Activated CD4-positive, alpha-beta T cell treated with anti-CD3 and anti-CD28 coated beads, Interleukin-2, Interleukin-4, amounts not matched to agents 100 ng/mL and 50 ng/mL, durations not matched to agents 16 hours and 8 hours (primary cell): ENCODE data around the gene SULT1B1.
"Not testable (repeated sequence)": the region's sequence is repeated elsewhere in the genome, so short reads cannot be mapped to it uniquely, and the experiment has no call there.

Experiments used
- DNase-seq: peaks from one replicate; pipeline ENCODE4 v3.0.0-alpha.2; 2020; ENCODE audit warnings: low spot score

Gene SULT1B1

DNA sequence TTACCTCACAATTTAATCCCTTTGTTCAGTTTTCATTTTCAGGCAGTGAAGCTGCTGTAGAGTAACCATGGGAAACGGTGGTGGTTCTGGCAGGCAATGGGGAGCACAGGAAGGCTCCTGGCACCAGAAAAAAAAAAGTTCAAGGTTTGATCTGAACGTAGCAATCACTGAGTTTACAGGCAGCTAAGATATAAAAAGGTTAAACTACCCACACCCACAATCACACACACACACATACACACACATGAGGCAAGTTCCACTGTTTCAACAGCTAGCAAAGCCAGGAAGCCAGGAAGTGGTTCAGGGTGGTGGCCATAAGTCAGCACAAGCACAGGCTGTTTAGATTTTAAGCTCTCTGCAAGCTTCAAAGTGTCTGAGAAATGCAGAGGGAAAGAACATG, at the start of gene SULT1B1:
Gene SULT1B1, minus strand, starts transcription at position 166 of the 400 bp plus-strand sequence. CDS start 5,403 bp downstream, outside the sequence.
- peak; percentile 27 for DNase-seq

- no peak for DNase-seq
These were observed 40.2 kb upstream of the SULT1B1 start for GRCh38 chr4:69800599-69800998.

GRCh38 chr4:69799337-69799736, 38.9 kb upstream of the SULT1B1 start:
- no peak for DNase-seq

DNA sequence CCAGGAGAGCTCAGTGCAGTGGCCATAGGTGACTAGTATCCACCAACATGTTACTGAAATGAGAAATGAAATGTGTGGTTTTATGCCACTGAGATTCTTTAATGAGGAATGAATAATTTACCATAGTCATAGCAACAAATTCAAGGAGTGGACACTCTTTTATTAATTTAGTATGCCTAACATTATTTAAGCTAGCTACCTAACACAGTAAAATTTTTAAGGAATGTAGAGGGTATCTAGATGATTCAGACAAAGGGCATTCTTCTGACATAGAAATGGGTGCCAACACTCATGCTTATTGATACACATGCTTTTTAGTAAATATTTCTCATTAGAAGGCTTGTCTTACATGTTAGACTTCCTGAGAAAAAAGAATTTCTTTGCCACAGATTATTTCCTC, 33.3 kb upstream of the SULT1B1 start:
- DNase-seq = no peak

GRCh38 chr4:69787879-69788278, 27.5 kb upstream of the SULT1B1 start:
- no peak for DNase-seq

- no peak for DNase-seq
These were observed 26.1 kb upstream of the SULT1B1 start for GRCh38 chr4:69786547-69786946.

GRCh38 chr4:69785211-69785831, 24.9 kb upstream of the SULT1B1 start:
- DNase-seq = no peak

DNA sequence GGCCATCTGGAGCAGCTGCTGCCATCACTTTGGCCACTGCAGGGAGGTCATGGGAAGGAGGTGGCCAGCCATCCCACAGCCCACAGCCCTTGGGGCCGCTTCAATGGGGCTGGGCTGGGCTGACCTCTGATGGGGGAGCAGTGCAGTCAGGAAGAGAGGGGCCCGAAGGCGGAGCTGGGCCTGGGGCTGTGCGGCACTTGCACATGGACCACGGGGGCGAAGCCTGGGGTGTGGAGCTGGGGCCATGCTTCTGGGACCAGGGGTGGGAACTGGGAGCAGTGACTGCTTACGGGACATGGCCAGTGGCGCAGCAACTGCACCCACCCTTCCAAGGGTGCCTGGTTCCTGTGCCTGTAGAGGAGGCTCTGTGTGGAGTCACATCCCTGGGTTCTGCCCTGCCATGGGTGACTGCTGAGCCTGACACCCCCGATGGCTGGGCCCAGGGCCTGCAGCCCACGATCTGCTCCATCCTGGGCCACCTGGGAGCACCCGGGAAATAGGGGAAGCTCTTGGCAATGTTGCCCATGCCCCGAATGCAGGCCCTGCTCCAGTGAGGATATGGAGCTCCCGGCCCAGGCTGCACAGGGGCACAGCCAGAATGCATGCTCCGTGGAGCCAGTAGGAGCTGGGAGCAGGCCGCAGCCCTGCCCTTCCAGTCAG, 22.4 kb upstream of the SULT1B1 start:
- no peak for DNase-seq

DNA sequence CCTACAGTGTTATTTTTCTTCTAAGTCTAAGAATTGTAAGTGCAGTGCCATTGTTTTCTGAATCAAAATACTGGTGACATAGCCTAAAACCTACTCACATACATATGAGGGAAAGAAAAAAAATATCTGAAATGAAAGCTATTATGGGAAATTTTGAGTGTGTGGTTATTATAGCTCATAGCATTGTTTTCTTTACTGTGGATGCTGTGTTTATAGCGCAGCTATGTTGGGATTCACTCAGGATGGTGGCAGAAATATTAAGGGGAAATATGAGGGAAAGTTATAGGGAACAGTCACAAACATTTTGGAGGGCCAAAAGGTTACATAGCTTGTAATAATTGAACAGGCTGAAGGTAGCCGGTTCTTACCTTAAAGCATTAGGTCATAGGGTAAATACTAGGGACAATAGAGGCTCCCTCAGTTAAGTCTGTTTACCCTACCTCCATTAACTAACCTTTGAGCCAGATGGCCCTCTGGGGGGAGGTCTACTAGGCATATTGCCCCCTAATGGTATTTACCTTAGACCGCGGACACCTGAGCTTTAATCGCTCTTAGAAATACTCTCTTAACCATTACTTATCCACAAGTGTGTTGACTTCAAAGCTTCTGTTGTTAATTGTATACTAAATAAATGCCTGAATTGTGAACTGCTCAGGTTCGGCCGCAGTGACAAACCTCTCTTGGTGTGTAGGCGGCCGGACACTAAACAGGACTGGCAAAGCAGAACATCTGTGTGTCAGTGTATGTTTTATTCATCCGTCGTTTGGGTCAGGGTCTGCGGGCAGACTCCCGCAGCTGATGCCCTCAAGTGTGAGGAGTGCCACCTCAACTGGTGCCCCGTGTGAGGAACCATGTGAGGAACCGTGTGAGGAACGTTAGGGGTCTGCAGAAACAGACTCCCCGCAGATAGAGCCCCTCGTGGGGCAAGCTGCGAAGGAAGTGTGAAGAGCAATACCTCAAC, 21.3 kb upstream of the SULT1B1 start:
- no peak for DNase-seq

- no peak for DNase-seq
These were observed 19.7 kb upstream of the SULT1B1 start for GRCh38 chr4:69780141-69780540.

GRCh38 chr4:69776696-69777095, 16.3 kb upstream of the SULT1B1 start:
- DNase-seq = no peak

GRCh38 chr4:69775321-69775867, 15.0 kb upstream of the SULT1B1 start:
- no peak for DNase-seq

- DNase-seq = no peak
These were observed 13.1 kb upstream of the SULT1B1 start for GRCh38 chr4:69773484-69773883.

DNA sequence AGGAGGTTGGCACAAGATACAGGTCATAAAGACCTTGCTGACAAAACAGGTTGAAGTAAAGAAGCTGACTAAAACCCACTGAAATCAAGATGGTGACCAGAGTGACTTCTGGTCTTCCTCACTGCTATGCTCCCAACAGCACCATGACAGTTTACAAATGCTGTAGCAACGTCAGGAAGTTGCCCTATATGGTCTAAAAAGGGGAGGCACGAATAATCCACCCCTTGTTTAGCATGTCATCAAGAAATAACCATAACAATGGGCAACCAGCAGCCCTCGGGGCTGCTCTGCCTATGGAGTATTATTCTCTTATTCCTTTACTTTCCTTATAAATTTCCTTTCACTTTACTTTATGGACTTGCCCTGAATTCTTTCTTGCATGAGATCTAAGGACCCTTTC, 8.1 kb upstream of the SULT1B1 start:
- DNase-seq = not testable (repeated sequence)

DNA sequence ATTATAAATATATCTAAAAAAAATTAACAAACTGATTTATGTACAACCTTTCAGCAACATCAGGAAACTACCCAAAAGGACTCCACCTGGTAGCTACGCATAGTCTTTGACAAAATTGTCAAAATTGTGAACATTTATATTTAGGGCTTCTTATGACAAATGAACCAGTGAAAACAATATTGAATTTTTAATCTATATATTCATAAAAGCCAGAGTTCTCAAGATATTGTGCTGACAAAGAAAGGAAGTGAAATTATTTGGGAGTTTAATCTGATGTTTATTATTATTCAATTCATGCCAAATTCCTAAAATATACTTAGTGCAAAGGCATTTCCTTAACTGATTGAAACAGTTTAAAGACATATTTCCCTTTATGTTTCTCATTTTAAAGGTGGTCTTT, 5.3 kb upstream of the SULT1B1 start:
- no peak for DNase-seq

DNA sequence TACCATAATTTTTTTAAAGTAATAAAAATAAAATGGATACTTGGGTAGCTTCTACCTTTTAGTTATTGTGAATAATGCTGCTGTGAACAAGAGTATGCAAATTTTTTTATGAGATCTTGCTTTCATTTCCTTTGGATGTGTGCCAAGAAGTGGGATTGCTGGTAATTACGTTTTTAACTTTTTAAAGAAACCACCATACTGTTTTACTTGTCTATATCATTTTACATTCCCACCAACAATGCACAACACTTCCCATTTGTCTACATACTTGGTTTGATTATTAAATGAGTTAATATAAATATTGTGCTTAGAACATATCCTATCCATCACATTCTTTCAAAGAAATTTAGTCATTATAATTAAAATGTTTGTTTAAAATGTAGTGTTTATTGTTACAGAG, 3.9 kb upstream of the SULT1B1 start:
- DNase-seq = no peak

- DNase-seq = no peak
These were observed 2.8 kb upstream of the SULT1B1 start for GRCh38 chr4:69763233-69763632.

DNA sequence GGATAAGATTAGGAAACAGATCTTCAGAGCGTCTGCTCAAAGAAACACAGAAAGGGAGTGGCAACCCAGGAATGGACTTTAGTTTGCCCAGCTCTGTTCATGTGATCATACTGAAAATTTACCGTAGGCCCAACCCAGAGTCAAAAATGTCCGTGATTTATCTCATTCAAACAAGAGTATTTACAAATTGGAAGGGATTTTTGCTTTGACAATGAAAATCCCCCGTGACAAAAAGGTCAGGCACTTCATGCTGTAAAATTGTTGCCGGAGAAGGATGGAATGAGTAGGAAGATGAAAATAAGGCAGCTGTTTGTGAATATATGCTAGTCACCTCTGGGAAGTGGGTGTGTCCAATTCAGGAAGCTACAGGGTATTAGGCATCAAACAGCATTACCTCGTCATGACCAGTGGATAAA, 1.2 kb downstream of the SULT1B1 start:
- no peak for DNase-seq

DNA sequence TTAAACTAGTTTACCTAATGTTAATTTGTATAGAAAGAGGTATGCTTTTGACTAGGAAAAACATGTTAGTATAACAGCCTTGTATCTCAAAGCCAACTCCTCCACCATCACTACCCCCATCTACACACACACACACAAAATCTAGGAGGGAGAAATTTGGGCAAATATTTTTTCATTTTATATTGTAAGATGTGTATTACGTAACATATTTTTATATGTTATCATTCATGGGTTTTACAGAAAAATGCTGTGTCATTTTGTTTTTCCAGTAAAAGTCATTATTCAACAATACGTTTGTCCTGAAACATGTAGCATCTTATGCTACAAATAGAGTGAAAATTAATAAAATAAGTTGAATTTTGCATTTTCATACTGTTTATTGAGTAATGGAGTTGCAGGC, 3.0 kb downstream of the SULT1B1 start:
- DNase-seq = no peak

DNA sequence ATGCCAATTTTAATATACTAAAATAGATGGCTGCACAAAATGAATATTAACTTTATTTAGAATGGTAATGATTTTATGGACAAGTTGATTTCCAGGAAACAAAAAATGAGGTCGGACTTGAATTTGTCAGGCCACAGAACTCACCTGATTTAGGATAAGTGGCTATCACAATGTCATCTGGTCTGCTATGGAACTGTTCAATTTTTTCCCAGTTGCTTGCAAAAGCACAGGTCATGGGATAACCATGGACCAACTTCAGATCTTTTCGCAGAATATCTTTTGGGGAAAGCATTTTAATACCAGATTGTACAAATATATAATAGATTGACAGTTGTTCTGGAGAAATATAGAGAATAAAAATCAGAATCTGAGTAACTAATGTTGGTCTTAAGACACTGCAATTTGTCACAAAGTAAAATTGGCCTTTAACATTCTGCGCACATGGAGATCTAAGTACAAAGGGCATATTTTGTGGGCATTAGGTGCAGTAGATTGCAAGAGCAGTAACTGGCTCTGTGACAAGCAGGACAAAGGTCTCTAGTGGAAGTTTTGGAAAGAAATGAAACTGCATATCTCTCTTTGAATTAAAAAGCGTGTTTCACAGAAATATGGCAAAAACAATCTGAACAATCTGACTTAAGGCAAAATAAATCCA, 5.4 kb downstream of the SULT1B1 start:
- DNase-seq = no peak

- DNase-seq = no peak
These were observed 6.7 kb downstream of the SULT1B1 start for GRCh38 chr4:69753686-69754085.

DNA sequence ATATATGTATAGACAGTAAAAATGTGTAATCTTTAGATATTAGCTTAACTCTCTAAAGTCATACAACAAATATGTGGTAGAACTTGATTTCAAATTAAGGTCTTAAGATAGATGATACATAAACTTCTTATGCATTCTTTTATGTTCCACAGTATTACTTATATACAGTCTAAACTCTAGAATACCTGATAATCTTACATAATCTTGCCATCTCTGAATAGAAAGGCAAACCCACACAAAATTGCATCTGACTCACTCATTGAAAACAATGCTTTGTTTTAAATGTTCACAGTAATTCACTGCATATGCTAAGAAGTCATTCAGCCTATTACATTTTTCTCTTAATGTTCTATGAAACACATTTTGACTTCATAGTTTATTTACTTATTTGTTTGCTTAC, 10.1 kb downstream of the SULT1B1 start:
- no peak for DNase-seq
